ENCODE data around the gene DUS1L.

The DUS1L gene

DNA sequence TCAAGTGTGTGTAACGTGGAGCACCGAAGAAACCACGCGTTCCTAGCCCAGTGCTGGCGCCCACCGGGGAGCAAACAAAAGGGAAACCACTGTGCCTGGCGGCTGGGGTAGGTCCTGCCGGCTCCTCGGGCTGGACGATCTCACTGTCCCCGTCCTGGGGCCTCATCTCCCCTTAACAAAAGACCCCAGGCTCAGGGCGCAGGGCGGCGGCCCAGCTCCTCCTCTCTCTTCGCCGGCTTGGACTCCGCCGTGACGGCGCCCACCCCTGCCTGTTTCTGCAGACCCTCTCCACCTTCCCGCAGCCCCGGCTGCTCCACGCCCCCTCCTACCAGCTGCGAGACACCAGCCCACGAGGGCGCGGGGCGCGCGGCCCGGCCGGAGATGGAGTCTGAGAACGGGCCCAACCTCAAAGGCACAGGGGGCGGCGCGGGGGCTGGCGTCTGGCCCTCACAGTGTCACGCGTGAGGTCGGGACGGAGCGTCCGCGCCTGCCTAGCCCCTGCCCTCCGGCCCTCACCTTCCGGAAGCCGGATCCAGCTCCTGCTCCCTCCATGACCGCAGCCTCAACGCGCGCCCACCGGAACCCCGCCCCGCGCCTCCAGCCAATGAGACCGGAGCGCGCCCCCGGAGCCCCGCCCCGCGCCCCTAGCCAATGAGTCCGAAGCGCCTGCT lies 43.2 kb downstream of the DUS1L start, which contains the start of gene CENPX:
CENPX (minus strand) TSS at position 569 of the 671 bp plus-strand sequence; CDS start at position 552, 17 bp downstream.
- DNase-seq = peak; percentile 69

DNA sequence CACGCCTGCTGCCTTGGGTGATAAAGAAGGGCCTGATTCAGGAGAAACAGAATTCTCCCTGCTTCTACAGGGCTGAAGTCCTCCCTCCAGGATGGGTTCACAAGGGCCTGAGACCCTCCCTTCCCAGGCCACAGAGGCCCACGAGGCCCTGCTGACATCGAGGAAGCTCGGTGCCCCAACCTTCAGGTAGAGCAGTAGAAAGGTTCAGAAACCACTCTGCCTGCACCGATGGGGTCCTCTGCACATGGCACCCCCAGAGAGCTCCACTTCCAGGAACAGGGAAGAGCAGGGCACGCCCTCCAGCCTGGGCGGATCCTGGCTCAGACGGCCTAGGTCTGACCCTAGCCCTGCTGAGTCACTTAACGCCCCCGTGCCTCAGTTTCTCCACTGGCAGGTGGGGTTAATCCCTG lies 43.7 kb downstream of the DUS1L start:
- peak; percentile 71 for DNase-seq

GRCh38 chr17:82021107-82021899 lies 44.3 kb downstream of the DUS1L start:
- peak; percentile 79 for DNase-seq

DNA sequence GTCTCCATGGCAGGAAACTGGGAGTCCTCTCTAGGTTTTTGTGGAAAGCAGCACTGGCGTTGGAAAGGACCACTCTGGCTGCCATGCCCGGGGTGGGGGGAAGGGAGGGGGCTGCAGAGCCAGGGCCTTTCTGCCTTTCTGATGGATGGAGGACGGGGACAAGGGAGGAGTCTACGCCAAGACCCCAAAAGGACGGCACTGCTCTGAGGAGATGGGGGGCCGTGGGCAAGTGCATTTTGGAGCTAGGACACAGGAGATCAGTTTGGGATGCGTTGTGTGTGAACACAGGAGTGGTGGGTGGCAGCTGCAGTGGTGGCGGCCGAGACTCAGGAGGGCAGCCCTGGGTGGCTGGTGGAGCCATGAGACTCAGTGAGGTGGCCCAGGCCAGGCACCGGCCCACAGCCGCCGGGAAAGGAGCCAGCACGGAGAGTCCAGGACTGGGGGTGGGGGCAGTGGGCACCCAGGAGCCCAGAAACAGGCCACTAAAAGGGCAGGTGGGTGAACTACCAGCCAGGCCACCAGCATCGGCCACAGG lies 45.0 kb downstream of the DUS1L start:
- DNase-seq = no peak

DNA sequence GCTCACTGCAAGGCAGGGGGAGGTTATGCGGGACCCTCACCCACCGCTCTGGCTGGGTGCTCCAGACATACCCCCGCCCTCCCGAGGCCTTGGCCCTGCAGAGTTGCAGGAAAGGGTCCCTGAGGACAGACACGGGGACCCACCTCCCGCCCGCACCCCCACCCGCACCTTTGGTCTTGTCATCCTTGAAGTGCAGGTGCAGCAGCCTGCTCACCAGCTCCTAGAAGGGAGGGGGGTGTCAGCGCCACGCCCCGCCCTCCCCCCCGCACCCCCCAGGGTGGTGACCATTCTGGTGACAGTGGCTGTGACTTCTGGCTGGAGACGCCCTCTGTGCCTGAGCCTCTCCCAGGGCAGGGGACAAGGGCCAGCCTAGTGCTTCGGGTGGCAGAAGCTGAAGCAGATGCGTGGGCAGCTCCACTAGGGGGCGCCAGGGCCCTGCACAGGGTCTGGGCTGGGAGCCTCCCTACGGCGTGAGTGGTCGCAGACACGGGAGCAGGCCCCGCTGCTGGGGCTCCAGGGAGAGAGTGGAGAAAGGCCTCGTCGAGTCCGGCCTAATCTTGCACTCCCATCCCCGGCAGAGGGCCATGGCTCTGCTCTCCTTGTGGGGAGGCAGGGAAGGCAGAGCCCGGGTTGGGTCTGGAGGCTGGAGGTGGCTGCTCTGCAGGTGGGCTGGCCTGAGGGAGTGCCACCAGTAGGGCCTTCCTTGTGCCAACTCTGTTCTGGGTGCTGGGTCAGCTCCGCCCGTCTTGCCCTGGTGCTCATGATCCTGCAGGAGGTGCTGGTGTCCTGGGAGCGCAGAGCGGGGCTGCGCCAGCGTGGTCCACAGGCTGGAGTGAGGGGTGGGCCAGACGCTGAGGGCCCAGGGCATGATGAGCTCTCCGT lies 45.7 kb downstream of the DUS1L start:
- peak; percentile 87 for DNase-seq

- DNase-seq = no peak
These were observed 46.5 kb downstream of the DUS1L start for GRCh38 chr17:82018989-82019689.

GRCh38 chr17:82018152-82018988 lies 47.2 kb downstream of the DUS1L start:
- DNase-seq = no peak

DNA sequence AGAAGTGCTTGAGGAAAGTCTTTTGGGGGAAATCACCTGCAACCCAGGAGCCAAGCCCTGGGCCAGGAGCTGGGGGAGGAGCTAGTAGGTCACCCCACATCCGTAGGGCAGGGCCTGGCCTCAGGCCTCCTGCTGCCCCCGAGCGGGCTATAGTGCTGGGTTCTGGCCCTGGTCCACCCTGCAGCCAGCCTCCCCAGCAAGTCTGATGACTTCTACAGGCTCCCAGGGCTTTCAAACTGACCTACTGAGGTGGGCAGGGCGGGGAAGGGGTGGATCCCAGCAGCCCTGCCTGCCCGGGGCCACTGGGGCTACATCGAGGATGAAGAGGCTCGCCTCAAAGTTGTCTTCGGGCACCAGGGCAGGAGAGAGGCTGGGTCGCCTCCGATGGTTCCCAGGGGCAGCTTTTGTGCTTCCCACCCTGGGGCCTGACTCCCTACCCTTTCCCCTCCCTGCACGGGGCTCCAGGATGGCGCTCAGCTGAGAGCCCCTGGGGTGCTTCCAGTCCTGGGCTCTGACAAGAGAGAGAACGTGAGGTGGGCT lies 47.9 kb downstream of the DUS1L start:
- no peak for DNase-seq

GRCh38 chr17:82016875-82017459 lies 48.6 kb downstream of the DUS1L start:
- DNase-seq = no peak

GRCh38 chr17:82016061-82016874 lies 49.3 kb downstream of the DUS1L start:
- DNase-seq = no peak

GRCh38 chr17:82015311-82015971 lies 50.2 kb downstream of the DUS1L start:
- DNase-seq = no peak

- no peak for DNase-seq
These were observed 50.7 kb downstream of the DUS1L start for GRCh38 chr17:82014971-82015310.

- DNase-seq = no peak
These were observed 51.2 kb downstream of the DUS1L start for GRCh38 chr17:82014432-82014831.

DNA sequence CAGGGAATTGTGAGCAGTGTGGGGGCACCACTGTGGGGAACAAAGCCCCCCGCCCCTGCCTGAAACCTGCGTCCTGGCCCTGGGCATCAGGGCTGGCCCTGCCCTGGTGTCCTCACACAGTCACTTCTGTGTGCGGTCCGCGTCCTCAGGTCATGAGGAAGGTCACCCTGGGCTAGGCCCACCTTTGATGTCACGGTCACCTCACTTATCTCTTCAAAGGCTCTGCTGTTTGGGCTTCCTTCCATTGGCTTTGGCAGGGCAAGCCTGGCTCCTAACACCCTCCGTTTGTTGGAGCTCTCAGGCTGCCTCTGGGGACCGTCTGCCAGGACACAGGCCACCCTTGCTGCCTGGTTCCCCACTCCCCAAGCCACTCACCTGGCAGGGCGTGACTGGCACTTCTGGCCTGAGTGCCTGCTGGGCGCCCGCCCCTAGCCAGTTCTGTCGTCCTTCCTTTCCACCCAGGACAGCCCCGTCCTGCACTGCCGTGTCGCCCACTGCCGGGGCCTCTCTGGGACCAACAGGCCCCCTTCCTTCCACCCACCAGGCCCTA lies 51.8 kb downstream of the DUS1L start:
- DNase-seq = no peak

DNA sequence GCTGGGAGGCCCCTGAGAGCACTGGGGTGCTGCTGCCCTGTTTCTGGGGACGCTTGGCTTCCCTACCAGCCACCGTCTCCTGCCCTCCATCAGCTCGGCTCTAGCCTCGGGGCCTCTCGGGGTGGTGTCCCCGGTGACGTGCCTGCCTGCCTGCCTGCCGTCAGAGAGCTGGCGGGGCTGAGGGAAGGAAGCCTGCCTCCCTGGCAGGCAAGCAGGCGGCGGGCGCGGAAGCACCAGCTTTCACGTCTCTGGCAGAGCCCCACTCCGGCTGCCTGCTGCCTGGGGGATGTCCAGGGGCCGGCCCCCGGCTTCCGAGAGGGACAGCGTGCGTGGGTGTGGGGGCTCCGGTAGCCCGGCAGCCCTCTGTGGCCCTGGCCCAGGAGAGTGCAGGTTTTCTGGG lies 52.3 kb downstream of the DUS1L start:
- no peak for DNase-seq

- no peak for DNase-seq
These were observed 52.8 kb downstream of the DUS1L start for GRCh38 chr17:82012640-82013295.

- no peak for DNase-seq
These were observed 53.4 kb downstream of the DUS1L start for GRCh38 chr17:82012261-82012639.

- no peak for DNase-seq
These were observed 53.9 kb downstream of the DUS1L start for GRCh38 chr17:82011617-82012187.
